Upper lobe of right lung (tissue), 1 donor: Measurements from ENCODE around the gene ABCC10. TPM values are rescaled to one million over a fixed set of nuclear protein-coding genes. Genes with fewer than 3 reads are reported as not detected.

Experiments
- ATAC-seq: fragments of 200-7000 bp; cut with Tn5 transposase; one replicate; pipeline ENCODE4 v1.9.1; 2020; ENCODE audit warnings: mild to moderate bottlenecking, moderate library complexity
- DNase-seq: peaks from one replicate; pipeline ENCODE4 v3.0.0-alpha.2; 2020
- H3K27ac ChIP-seq: fragments of 200-600 bp; one replicate; pipeline ENCODE4 v1.8.0; 2022
- H3K27me3 ChIP-seq: fragments of 200-600 bp; one replicate; pipeline ENCODE4 v1.8.0; 2022; ENCODE audit warnings: mild to moderate bottlenecking
- H3K36me3 ChIP-seq: fragments of 200-600 bp; one replicate; pipeline ENCODE4 v1.8.0; 2022
- H3K4me1 ChIP-seq: fragments of 200-600 bp; one replicate; pipeline ENCODE4 v1.8.0; 2022
- H3K4me3 ChIP-seq: fragments of 200-600 bp; one replicate; pipeline ENCODE4 v1.8.0; 2022; ENCODE audit warnings: mild to moderate bottlenecking
- H3K9me3 ChIP-seq: fragments of 200-600 bp; one replicate; pipeline ENCODE4 v1.8.0; 2022
- intact Hi-C: fragments of 100-400 bp; cut with DNase I; formaldehyde crosslinking; loops from one replicate; pipeline ENCODE4 v1.11.0; 2022
- total RNA-seq: library from RNA; stranded (reverse); fragmentation: NEBNext Ultra II Directional; extraction: Animal tissue kit (Norgen Biotek cat#: 25700); gene quantifications from one replicate; pipeline ENCODE4 v1.2.1, GENCODE V29; 2021
- TF ChIP-seq, protein P1 (sequence below): fragments of 200-600 bp; IDR thresholded peaks from one replicate; pipeline ENCODE4 v1.8.0; 2022; ENCODE audit warnings: antibody characterized with exemption
- donor health status: DM: no; HTN: yes; CAD: no; lungs with severe emphysema.

ABCC10 gene
- total RNA-seq, 1 donor from 2014 or later: 30.0 TPM

DNA sequence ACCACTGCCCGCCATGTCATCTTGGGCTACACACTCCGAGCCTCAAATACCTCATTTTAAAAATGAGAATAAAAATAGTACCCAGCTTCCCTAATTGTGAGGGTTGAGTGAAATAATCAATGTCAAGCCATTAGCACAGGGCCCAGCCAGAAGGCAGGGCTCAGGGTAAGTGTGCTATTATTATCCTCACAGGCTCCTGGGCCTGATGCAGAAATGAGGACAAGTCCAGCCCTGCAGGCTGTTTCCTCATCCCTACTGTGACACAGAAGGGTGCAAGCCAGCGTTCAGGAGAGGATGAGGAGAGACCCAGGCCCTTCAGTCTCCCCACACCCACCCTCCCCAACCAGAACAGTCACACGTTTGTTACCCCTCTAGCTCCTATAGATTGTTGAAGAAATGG, 24.0 kb downstream of the ABCC10 start:
- intact Hi-C loops: loop anchor here (10.0 kb wide), 1 partner anchor 53 kb away; no protein-coding TSS in a partner anchor
- peaks cover 47% of the 10 kb centered on the region for H3K36me3 ChIP-seq

DNA sequence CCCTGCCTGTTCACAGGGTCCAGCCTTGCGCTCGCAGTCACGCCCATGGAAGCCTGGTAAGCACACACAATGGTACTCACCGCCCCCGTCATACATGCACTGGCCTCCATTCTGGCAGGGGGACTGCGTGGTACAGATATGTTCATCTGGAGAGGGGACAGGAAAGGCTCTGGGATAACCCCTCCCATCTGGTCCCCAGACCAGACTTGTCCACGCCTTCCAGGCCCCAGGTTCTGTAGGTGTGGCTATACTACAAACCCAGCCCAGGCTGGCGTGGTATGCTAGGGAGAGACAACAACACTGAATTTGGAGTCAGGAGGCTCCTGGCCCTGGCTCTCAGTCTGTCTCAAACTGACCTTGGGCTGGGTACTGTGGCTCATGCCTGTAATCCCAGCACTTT, 24.6 kb downstream of the ABCC10 start:
- ATAC-seq: no peak

More for the DNA sequence above, 24.0 kb downstream of the ABCC10 start:
- H3K27me3 ChIP-seq: peaks cover 2% of the 10 kb centered on the region
- peaks cover 4% of the 10 kb centered on the region for H3K4me1 ChIP-seq
- ATAC-seq (no peak), DNase-seq (no peak)
- H3K9me3 ChIP-seq: no peaks in the 10 kb centered on the region
- TF ChIP-seq, protein P1, sequence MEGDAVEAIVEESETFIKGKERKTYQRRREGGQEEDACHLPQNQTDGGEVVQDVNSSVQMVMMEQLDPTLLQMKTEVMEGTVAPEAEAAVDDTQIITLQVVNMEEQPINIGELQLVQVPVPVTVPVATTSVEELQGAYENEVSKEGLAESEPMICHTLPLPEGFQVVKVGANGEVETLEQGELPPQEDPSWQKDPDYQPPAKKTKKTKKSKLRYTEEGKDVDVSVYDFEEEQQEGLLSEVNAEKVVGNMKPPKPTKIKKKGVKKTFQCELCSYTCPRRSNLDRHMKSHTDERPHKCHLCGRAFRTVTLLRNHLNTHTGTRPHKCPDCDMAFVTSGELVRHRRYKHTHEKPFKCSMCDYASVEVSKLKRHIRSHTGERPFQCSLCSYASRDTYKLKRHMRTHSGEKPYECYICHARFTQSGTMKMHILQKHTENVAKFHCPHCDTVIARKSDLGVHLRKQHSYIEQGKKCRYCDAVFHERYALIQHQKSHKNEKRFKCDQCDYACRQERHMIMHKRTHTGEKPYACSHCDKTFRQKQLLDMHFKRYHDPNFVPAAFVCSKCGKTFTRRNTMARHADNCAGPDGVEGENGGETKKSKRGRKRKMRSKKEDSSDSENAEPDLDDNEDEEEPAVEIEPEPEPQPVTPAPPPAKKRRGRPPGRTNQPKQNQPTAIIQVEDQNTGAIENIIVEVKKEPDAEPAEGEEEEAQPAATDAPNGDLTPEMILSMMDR: no peak
- H3K4me3 ChIP-seq: no peak overlapping the region
- no peak overlapping the region for H3K27ac ChIP-seq

DNA sequence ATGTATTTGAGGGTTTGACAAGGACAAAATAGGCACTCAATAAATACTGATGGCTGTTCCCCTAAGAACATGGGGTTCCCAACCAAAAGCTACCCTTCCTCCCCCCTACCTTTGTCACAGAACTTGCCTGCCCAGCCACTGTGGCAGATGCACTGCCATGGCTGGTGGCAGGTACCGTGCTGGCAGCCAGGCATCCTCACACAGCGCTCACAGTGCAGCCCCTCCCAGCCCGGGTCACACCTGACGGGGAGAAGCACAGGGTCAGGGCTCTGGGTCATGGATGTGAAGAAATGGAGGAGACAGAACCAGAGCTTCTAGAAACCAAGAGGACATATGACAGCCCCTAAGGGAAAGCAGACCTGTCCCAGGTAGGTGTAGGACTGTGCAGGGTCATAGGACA, 25.6 kb downstream of the ABCC10 start:
- peaks cover 4% of the 10 kb centered on the region for H3K4me1 ChIP-seq
- H3K27me3 ChIP-seq: peaks cover 12% of the 10 kb centered on the region
- H3K27ac ChIP-seq: no peak overlapping the region
- TF ChIP-seq, protein P1: no peak
- no peaks in the 10 kb centered on the region for H3K9me3 ChIP-seq
- no peak overlapping the region for H3K4me3 ChIP-seq
- H3K36me3 ChIP-seq: peaks cover 37% of the 10 kb centered on the region
- ATAC-seq (no peak), DNase-seq (no peak)
- intact Hi-C loops: loop anchor here (10.0 kb wide), 1 partner anchor 52 kb away; no protein-coding TSS in a partner anchor

More for the DNA sequence above, 24.6 kb downstream of the ABCC10 start:
- no peak for DNase-seq
- Histone ChIP-seq H3K9me3 (no peaks in the 10 kb centered on the region), H3K4me1 (peaks cover 4% of the 10 kb centered on the region), H3K27me3 (peaks cover 7% of the 10 kb centered on the region), H3K4me3 (no peak overlapping the region), H3K36me3 (peaks cover 46% of the 10 kb centered on the region), H3K27ac (no peak overlapping the region)
- intact Hi-C loops: loop anchor here (10.0 kb wide), 1 partner anchor 53 kb away; no protein-coding TSS in a partner anchor
- TF ChIP-seq, protein P1: no peak

DNA sequence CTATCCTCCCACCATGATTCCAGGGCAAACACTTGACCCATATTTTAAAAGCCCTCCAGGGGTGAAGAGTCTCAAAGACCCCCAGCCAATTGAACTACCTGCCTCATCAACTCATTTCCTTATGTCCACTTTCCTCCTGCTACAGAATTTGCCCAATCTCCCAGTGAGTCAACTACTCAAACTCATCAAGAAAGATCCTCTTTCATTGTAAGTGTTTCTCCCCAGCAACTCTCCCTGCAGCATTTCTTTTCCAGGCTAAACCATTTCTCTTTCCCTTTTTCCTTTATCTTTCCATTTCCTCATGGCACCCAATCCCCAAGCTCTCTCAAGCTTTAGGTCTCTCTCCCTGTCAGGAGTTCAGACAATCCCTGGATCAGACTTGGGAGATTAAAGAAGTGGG, 26.5 kb downstream of the ABCC10 start:
- no peaks in the 10 kb centered on the region for H3K9me3 ChIP-seq
- H3K4me3 ChIP-seq: no peak overlapping the region
- H3K4me1 ChIP-seq: peaks cover 4% of the 10 kb centered on the region
- H3K36me3 ChIP-seq: peaks cover 27% of the 10 kb centered on the region
- H3K27me3 ChIP-seq: peaks cover 19% of the 10 kb centered on the region
- ATAC-seq (no peak), DNase-seq (no peak)
- H3K27ac ChIP-seq: no peak overlapping the region
- TF ChIP-seq, protein P1: no peak
- intact Hi-C loops: loop anchor here (10.0 kb wide), 1 partner anchor 51 kb away; no protein-coding TSS in a partner anchor

DNA sequence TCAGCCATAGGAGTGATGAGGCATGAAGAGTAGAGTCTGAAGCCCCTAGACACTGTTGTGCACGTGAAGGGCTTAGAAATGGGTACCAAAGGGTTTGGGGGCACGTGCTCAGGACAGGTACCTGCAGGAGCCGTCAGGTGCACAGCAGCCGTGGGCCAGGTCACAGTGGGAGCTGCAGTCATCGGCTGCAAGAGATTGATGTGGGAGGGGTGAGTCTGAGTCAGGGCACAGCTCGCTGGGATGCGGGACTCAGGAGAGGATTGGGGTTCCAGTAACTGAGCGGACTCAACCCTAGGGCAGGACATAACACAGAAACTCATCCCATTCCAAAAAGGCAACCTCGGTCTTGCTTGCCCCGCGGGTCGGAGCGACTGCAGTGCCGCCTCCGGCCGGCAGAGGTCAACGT, 27.0 kb downstream of the ABCC10 start:
- H3K36me3 ChIP-seq: peaks cover 23% of the 10 kb centered on the region
- peaks cover 4% of the 10 kb centered on the region for H3K4me1 ChIP-seq
- DNase-seq (no peak), ATAC-seq (peak; percentile 2)
- H3K27ac ChIP-seq: no peak overlapping the region
- peak overlapping the region; percentile 53 for H3K4me3 ChIP-seq
- TF ChIP-seq, protein P1: peak; percentile 98
- H3K9me3 ChIP-seq: no peaks in the 10 kb centered on the region
- intact Hi-C loops: loop anchor here (10.0 kb wide), 1 partner anchor 51 kb away; no protein-coding TSS in a partner anchor
- H3K27me3 ChIP-seq: peaks cover 19% of the 10 kb centered on the region
